HG03108 (cell line): ENCODE data around the gene CELF4.

Experiments
- ATAC-seq: cut with Tn5 transposase; IDR thresholded peaks from one replicate; pipeline ENCODE4 v1.9.1; 2021; ENCODE audit warnings: moderate library complexity; ENCODE audit not compliant: unreplicated experiment

Gene CELF4

GRCh38 chr18:37574113-37574512 is 8.5 kb upstream of the CELF4 start:
- no peak for ATAC-seq

GRCh38 chr18:37572736-37573135 is 7.1 kb upstream of the CELF4 start:
- ATAC-seq: no peak

GRCh38 chr18:37571266-37571665 is 5.7 kb upstream of the CELF4 start:
- no peak for ATAC-seq

GRCh38 chr18:37570336-37570930 is 4.8 kb upstream of the CELF4 start:
- no peak for ATAC-seq

GRCh38 chr18:37568671-37569070 is 3.1 kb upstream of the CELF4 start:
- no peak for ATAC-seq

- no peak for ATAC-seq
These were observed 2.4 kb upstream of the CELF4 start for GRCh38 chr18:37567994-37568359.

- no peak for ATAC-seq
These were observed 1.7 kb upstream of the CELF4 start for GRCh38 chr18:37567061-37567993.

- ATAC-seq: no peak
These were observed 972 bp upstream of the CELF4 start for GRCh38 chr18:37566479-37567060.

- no peak for ATAC-seq
These were observed 430 bp upstream of the CELF4 start for GRCh38 chr18:37565977-37566478.

GRCh38 chr18:37564711-37565100 is 892 bp downstream of the CELF4 start:
- no peak for ATAC-seq

- no peak for ATAC-seq
These were observed 1.6 kb downstream of the CELF4 start for GRCh38 chr18:37563931-37564392.

- no peak for ATAC-seq
These were observed 3.6 kb downstream of the CELF4 start for GRCh38 chr18:37561986-37562385.

GRCh38 chr18:37560003-37560402 is 5.6 kb downstream of the CELF4 start:
- no peak for ATAC-seq

- no peak for ATAC-seq
These were observed 6.4 kb downstream of the CELF4 start for GRCh38 chr18:37559194-37559593.

- ATAC-seq: no peak
These were observed 11.2 kb downstream of the CELF4 start for GRCh38 chr18:37554399-37554787.

- no peak for ATAC-seq
These were observed 11.8 kb downstream of the CELF4 start for GRCh38 chr18:37553633-37554398.

- ATAC-seq: no peak
These were observed 13.3 kb downstream of the CELF4 start for GRCh38 chr18:37552286-37552685.

GRCh38 chr18:37551846-37552245 is 13.8 kb downstream of the CELF4 start:
- ATAC-seq: no peak

- ATAC-seq: no peak
These were observed 14.3 kb downstream of the CELF4 start for GRCh38 chr18:37551249-37551648.

GRCh38 chr18:37550118-37550875 is 15.3 kb downstream of the CELF4 start:
- ATAC-seq: no peak
